Esophagus mucosa (tissue), 1 donor: ENCODE data around the gene CEACAM4. TPM values are rescaled to one million over a fixed set of nuclear protein-coding genes. Genes with fewer than 3 reads are reported as not detected.

ENCODE experiments used
- ATAC-seq: fragments of 200-7000 bp; cut with Tn5 transposase; one replicate; pipeline ENCODE4 v1.9.1; 2020
- total RNA-seq: library from RNA; stranded (reverse); gene quantifications from one replicate; pipeline ENCODE4 v1.2.4, GENCODE V29; 2023
- donor health status: DM: yes; HTN: yes; CAD: no.

Gene CEACAM4
- total RNA-seq, 1 donor from 2014 or later = 0.24 TPM

DNA sequence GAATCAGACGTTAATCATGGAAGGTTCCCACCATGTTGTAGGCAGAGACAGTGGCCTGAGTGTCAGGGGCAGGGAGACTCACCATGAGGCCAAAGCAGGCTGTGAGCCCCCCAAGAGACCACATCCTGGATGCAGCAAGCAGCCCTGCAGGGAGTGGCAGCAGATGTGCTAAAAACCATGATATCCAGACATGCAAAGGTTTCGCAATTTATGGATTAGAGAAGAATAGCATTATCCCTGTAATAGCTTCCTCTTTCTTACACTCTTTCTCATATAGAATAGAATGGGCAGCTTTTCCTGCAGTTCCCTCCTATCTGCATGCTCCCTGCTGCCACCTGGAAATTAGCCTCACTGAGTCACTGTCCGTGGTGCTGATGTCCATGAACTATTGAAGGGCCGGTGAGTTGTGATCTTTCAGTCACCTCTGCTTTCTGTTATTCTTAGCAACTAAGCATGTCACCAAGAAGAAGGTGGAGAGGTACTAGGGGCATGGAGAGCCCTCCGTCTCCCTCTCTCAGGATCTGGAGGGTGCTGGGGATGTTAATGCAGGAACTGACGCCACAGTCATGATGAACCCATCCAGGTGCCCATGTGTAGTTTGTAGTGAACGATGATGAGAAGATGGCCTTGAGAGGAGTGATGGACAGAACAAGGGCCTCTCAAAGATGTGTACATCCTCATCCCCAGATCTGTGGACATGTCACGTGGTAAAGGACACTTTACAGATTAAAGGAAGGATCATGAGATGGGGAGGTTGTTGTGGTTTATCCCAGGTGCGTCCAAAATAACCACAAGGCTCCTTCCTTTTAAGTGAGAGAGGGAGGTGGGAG, 9.9 kb downstream of the CEACAM4 start:
- ATAC-seq = no peak

DNA sequence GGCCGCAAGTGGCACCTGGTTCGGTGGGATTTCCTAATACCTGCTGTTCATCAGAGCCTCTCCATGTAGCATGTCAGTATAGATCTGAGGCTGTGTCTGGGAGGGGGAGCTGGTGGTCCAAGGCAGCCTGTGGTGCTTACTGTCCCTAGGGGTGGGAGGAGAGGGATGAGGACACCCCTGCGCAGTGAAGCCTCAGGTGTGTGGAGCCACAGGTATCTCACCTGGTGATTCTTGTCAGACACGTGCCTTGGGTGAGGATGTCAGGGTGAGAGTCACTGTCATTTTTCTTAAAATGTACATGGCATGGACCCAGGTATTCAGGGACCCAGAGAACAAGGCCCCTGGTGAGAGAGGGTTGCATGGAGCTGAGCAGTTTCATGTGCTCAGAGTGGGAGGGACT, 11.7 kb downstream of the CEACAM4 start:
- no peak for ATAC-seq

- ATAC-seq = no peak
Observed at GRCh38 chr19:41612483-41612882, 14.4 kb downstream of the CEACAM4 start.

DNA sequence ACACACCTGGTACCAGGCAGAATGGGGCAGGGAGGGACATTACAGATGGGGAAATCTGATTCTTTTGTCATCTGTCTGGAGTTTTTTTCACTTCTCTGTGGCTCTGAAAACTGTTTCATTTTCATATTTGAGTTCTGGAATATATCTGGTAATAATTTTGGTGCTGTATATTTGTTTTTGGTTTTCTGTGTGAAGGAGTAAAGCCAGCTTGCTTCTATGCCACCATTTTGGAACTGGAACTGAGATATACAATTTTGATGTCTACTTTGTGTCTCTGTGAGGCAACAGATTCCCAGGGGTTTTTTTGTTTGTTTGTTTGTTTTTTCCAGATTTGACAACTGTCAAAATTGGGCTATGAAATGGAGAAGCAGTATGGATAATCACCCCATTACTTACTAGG, 16.1 kb downstream of the CEACAM4 start:
- ATAC-seq = no peak

DNA sequence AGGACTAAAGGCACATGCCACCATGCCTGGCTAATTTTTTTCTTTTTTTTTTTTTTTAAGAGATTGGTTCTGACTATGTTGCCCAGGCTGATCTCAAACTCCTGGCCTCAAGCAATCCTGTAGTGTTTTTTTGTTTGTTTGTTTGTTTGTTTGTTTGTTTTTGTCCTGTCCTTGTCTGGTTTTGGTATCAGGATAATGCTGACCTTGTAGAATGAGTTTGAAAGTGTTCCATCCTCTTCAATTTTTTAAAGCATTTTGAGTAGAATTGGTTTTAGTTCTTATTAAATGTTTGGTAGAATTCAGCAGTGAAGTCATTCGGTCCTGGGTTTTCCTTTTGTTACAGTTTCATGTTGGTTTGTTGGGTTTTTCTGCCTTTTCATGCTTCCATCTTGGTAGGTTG, 19.2 kb downstream of the CEACAM4 start:
- ATAC-seq = no peak

GRCh38 chr19:41606215-41606837, 20.5 kb downstream of the CEACAM4 start:
- no peak for ATAC-seq

DNA sequence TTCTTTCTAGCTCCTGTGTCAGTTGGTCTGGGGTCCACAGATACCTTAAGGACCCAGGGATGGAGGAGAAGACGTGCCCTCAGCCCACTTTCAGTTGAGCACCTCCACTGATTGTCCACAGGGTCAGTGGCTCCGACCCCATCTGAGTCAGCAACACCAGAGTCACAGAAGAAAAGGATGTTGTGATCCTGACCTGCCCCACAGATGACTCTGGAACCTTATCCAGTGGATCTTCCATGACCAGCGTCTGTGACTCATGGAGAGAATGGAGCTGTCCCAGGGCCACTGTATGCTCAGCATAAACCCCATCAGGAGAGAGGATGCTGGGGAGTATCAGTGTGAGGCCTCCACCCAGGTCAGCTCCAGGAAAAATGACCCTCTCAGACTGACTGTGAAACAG, 22.0 kb downstream of the CEACAM4 start:
- no peak for ATAC-seq

DNA sequence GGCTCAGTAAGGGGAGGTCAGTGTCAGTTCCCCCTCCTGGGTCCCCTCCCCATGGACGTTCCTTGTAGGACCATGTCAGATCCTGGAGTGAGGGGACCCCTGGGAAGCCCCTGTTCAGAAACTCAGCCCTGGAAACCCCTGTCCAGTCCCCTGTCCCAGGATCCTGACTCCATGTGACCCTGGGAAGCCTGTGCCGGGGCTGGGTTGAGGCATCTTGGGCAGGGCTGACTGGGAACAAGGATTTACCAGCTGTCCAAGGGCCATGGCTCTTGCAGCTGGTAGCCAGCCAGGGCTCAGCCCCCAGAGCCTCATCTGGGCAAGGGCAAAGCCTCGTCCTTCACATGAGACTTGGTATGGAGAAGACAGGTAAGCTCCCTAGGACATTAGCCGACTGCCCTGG, 25.1 kb downstream of the CEACAM4 start:
- no peak for ATAC-seq

DNA sequence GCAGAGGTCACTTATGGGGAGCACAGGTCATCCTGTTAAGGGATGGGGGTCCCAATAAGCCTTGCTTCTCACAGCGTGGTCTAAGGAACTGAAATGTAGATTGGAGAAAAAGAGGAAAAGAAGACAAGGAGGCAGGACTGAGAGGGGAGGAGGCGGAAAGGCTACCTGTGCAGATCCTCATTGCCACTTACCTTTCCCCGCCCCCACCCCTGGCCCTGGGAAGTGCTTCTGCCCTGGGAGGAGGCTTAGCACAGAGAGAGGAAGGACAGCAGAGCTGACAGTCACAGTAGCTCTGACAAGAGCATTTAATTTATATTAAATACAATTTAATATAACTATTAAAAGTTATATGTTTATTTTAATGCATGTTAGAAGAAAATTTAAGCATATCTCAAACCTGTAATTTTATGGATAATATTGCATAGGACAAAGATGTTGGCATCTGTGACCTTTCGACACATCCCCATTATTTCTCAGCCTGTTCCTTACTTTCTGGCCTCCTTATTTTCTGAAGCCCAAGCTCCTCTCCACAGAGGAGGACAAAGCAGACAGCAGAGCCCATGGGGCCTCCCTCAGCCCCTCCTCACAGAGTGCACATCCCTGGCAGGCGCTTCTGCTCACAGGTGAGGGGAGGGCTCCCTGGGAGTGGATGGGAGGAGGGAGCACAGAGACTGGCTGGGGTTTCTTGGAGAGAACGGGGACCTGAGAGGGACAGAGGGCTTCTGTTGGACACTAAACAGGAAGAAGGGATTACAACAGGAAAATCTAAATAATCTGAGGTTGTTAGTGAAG, 27.5 kb downstream of the CEACAM4 start:
- ATAC-seq = no peak

DNA sequence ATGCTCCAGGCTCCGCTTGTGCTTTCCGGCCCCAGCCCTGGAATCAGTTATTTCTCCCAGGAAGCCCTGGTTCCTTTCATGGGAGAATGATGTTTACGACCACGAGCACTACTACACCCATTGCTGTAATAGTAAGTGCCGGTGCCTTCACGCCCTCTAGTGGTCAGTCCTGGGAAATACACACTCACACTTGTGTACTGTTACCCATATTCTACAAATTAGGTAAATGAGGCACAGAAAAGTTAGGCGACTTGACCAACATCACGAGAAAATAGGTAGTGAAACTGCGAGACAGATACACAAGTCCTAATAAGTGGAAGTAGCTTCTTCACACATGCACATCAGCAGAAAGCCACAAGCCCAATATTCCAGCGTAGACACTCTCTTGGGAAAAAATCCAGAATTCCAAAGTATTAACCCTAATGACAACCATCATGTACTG, 29.3 kb downstream of the CEACAM4 start:
- ATAC-seq = peak; percentile 81

- ATAC-seq = no peak
Observed at GRCh38 chr19:41595890-41596280, 31.0 kb downstream of the CEACAM4 start.

DNA sequence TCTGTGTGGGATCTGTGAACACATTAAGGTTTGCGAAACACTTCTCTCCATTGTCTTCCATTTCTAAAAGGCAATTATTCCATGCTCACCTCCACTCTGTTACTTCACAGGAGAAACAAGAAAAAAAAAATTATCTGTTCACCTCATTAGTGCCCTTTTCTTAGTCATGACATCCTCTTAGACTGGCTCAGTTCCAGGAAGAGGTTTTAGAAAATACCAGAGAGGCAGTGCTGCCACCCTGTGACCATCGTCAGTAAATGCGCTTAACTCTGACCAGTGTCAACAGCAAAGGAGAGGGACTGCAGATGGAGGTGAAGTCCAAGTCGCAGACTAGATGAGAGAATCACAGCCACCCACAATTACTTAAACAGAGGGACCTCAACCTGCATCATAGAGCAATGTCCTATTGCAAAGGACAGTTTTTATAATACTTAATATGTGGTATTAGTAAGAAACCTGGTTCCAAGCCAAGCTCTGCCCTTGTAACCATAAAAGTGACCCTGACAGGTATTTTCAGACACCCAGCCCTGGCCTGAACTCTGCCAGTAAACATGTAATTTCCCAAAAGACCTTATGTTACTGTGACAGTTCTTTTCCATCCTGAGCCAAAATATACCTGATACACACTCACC, 31.5 kb downstream of the CEACAM4 start:
- peak; percentile 86 for ATAC-seq

DNA sequence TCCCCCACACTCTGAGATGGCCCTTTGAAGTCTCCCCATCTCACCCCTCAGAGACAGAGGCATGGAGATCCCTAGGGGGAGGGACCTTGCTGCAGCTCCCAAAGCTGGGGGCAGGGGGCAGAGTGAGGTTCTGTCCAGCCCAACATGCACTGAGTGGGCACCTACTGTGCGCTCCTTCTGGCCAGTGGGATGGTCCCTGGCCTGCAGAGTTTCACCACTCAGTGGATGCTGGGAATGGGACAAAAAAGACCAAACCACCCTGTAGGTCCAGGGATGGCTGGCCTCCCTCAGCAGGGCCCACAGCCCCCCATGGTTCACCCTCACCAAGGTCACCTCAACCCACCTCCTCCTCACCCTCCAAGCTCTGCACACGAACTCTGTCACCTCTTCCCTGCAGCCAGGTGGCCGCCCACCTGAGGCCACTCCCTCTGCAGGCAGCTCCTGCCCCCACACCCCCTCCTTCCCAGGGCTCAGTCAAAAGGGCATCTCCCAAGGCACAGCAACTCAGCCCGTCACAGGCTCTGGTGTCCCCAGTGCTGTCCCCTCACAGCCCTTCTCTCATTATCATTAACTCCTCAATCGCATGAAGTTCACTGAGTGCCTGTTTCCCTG, 34.8 kb downstream of the CEACAM4 start:
- no peak for ATAC-seq

- ATAC-seq = no peak
Observed at GRCh38 chr19:41590936-41591335, 35.9 kb downstream of the CEACAM4 start.

DNA sequence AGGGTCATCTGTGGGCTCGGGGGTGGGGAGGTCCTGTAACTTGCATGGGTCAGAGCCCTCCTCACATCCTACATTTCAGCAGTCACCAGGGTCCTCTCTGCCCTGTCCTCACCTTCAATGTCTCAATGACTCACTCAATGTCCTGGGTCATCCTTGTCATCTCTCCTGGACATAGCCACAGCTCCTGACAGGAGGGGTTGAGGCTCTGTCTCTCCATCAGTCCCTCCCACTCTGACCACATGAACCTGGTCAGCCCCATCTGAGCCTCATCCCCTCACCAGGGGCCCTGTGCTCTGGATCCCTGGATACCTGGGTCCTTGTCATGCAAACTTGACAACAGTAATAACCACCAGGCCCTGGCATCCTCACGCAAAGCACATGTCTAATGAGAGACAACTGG, 37.5 kb downstream of the CEACAM4 start:
- ATAC-seq = no peak

DNA sequence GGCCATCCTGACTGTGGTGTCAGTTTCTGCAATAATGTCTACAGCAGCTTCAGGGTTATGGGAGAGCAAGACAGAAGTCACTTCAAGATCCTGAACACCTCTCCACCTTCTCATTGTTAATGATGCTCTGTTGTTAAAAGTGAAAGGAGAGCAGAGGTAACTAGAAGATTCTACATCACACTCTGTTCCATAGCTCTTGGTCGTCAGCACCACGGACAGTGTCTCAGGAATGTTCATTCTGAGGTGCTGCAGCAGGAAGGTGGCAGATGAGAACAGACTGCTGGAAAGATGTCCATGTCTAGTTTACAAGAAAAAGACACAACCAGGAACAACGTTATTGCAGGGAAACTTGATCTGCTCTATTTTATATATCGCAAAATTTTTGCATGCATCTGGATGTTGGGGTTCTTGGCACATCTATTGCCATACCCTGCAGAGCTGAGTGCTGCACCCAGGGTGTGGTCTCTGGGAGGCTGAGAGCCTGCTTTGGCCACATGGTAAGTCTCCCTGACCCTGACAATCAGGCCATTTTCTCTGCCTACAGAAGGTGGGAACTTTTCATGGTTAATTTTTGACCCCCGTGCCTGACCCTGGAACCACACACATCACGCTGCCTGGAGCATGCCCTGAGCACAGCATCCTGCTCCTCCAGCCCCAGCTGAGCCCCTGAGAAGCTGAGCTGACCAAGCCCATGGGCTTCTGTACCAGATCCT, 38.2 kb downstream of the CEACAM4 start:
- ATAC-seq = peak; percentile 34

DNA sequence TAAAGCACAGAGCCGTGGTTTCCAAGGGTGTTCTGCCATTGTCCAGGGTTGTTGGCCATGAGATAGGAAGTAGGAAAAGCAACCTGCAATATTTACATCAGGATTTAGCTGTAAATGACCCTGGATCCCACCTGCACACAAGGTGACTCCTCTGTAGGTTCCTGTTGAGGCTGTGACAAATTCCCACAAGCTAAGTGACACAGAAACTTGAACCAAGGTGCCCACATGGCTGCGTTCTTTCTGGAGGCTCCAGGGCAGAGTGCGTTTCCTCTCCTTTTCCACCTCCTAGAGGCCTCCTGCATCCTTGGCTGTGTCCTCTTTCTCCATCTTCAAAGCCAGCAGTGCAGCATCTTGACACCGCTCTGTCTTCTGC, 39.0 kb downstream of the CEACAM4 start:
- ATAC-seq = no peak

DNA sequence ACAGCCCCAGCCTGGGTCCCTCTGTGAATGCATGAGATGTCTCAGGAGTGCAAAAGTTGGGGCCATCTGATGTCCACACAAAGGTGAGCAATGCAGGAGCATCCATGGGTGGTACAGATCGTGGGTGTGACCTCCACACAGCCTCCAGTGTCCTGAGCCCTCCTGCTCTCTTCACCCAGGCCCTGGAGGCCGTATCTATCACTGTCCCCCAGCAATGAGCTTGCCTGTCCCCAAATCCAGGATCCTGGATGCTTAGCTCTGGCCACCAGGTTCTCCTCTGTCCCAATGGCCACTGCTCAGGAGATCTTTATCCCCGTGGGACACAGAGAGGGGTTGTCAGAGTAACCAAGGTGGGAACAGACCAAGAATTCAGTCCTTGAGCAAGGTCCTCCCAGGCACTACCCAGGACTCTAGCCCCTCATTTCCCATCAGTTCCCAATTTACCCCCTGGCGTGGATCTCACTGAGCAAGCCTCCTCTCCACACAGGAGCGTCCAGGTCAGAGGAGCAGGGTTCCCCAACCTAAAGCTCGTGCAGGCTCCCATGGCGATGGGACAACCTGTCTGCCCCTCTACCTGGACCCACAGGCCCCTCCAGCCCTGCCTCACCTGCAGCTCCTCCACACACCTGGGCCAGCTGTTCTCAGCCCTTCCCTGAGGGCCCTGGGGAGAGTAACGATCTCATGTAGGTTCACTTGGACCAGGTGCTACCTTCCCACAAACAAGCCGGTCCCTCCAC, 39.6 kb downstream of the CEACAM4 start:
- no peak for ATAC-seq

DNA sequence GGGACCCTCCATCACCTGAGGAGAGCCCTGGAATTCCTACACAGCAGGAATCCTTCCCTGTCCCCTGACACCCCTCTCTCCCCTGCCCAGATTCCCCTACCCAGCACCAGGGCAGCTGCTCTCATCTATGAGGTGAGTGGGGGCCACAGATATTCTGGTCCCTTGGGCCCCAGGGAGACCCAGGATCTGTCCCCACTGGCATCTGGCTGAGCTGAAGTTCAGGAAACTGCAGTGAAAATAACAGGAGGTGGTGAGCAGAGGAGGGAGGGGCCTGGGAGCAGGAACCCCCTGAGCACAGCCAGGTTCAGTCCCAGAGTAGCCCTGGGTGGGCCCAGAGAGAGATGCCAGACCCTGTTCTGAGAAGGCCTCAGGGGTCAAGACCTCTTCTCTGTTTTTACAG, 40.8 kb downstream of the CEACAM4 start:
- ATAC-seq = peak; percentile 14

GRCh38 chr19:41584931-41585330, 41.9 kb downstream of the CEACAM4 start:
- ATAC-seq = no peak

DNA sequence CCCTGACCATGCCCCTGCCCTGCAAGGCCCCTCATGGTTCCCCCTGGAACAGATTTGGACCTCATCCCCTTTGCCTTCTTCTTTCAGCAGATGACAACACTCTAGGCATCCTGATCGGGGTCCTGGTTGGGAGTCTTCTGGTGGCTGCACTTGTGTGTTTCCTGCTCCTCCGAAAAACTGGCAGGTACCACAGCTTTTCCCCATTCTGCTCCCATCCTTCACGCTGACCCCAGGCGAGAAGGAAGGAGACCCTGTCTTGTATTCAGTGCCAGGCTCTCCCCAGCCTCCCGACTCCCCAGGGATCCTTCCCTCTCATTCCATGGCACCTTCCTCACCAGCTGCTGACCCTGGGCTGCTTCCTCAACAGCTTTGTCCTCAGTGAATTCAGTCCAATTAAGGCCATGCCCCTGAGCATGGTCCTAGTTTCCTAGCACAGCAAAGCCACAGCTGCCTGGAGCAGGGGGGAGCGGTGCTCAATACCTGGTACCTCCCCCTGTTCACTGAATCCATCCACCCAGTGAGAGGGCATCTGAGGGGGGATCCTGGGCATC, 42.5 kb downstream of the CEACAM4 start:
- ATAC-seq = no peak
